ENCODE measurements around the gene SMARCA4. TPM values are rescaled to one million over a fixed set of nuclear protein-coding genes. Genes with fewer than 3 reads are reported as not detected.

Gene SMARCA4
- total and polyA plus RNA-seq, 2 experiments from 2014 or later = 177 to 336 TPM

GRCh38 chr19:10920288-10920655, 40.6 kb upstream of the SMARCA4 start:
- no peak for DNase-seq (ENCODE audit: low spot score)
- no peak for ATAC-seq
- H3K4me1 ChIP-seq (ENCODE audit: insufficient read depth) = no peaks in the 10 kb centered on the region
- H4K20me1 ChIP-seq (replicated peaks; ENCODE audit: insufficient read depth) = no peaks in the 10 kb centered on the region
- Mint-ChIP-seq H3K36me3 (ENCODE audit: low read depth) (peaks cover 49% of the 10 kb centered on the region), H3K27ac (no peak overlapping the region), H3K4me1 (no peaks in the 10 kb centered on the region; the same call in 2 of the 3 replicates), H3K4me3 (no peak overlapping the region), H3K27me3 (ENCODE audit: insufficient read depth, low read depth, poor library complexity) (peaks cover 24% of the 10 kb centered on the region), H3K9me3 (no peaks in the 10 kb centered on the region)
- no peak overlapping the region for H3K27ac ChIP-seq (ENCODE audit: low read depth)
- H3K27me3 ChIP-seq (ENCODE audit: insufficient read depth) = no peaks in the 10 kb centered on the region
- H3K4me3 ChIP-seq = no peak overlapping the region
- H3K36me3 ChIP-seq (ENCODE audit: insufficient read depth) = no peaks in the 10 kb centered on the region
- no peak overlapping the region for H3K4me2 ChIP-seq
- H3K79me2 ChIP-seq (replicated peaks; ENCODE audit: insufficient read depth) = no peaks in the 10 kb centered on the region
- H2AFZ ChIP-seq = no peak overlapping the region
- H3K9me2 ChIP-seq (ENCODE audit: insufficient read depth) = no peaks in the 10 kb centered on the region
- peaks cover 13% of the 10 kb centered on the region; the same call in 1 of the 2 replicates for H3F3A ChIP-seq (replicated peaks; ENCODE audit: low read depth)
- TF ChIP-seq STAT1 (IDR thresholded peaks at IDR 0.05; ENCODE audit: unreplicated experiment) = no peak
- no peak for TF ChIP-seq REST (IDR thresholded peaks at IDR 0.05; ENCODE audit: unreplicated experiment)
- TF ChIP-seq EZH2 (IDR thresholded peaks at IDR 0.05; ENCODE audit: low read depth, unreplicated experiment) = no peak
- no peak for TF ChIP-seq CREB1 (CRISPR knock-in tag; IDR thresholded peaks at IDR 0.05; ENCODE audit: low read depth)
- TF ChIP-seq CTCF (conservative IDR thresholded peaks at IDR 0.05; ENCODE audit: low read depth in 2 of 2) = no peak
- no peak for TF ChIP-seq ETS1 (IDR thresholded peaks at IDR 0.05)
- no peak for TF ChIP-seq ZNF114 (CRISPR knock-in tag; IDR thresholded peaks at IDR 0.05)
- TF ChIP-seq ZNF331 (CRISPR knock-in tag; IDR thresholded peaks at IDR 0.05; ENCODE audit: low read depth) = no peak
- TF ChIP-seq POLR2AphosphoS5 (IDR thresholded peaks at IDR 0.05; ENCODE audit: low read depth) = no peak
- TF ChIP-seq NANOG (IDR thresholded peaks at IDR 0.05; ENCODE audit: borderline replicate concordance) = no peak
- TF ChIP-seq JUNB (IDR thresholded peaks at IDR 0.05; ENCODE audit: unreplicated experiment) = no peak
- no peak for TF ChIP-seq ZNF462 (CRISPR knock-in tag; IDR thresholded peaks at IDR 0.05)
- no peak for TF ChIP-seq EZH2phosphoT487 (IDR thresholded peaks at IDR 0.05; ENCODE audit: unreplicated experiment)

Measured in GM23338 (cell line).